WERI-Rb-1 (cell line): ENCODE results near the gene MYH15.

Source experiments
- DNase-seq: peaks from one replicate; pipeline ENCODE4 v3.0.0-alpha.2; 2020
- H3K27ac ChIP-seq: fragments of 250-450 bp; sonication (Bioruptor Pico); 2 replicates; pipeline ENCODE4 v1.5.1; 2020; ENCODE audit warnings: mild to moderate bottlenecking, moderate library complexity
- H3K27me3 ChIP-seq: fragments of 250-450 bp; sonication (Bioruptor Pico); 2 replicates; pipeline ENCODE4 v1.5.1; 2021; ENCODE audit warnings: mild to moderate bottlenecking, low read depth, moderate library complexity; ENCODE audit not compliant: insufficient read depth, severe bottlenecking
- H3K36me3 ChIP-seq: fragments of 250-450 bp; sonication (Bioruptor Pico); 2 replicates; pipeline ENCODE4 v1.5.1; 2020; ENCODE audit warnings: mild to moderate bottlenecking, moderate library complexity
- H3K4me3 ChIP-seq: 2 replicates; pipeline ENCODE4 v1.5.1; 2011; ENCODE audit warnings: low read depth, mild to moderate bottlenecking, control low read depth, low read length
- H3K9me3 ChIP-seq: fragments of 250-450 bp; sonication (Bioruptor Pico); 2 replicates; pipeline ENCODE4 v1.5.1; 2021; ENCODE audit warnings: mild to moderate bottlenecking, moderate library complexity; ENCODE audit not compliant: severe bottlenecking
- CTCF ChIP-seq: IDR thresholded peaks from 2 replicates; pipeline ENCODE4 v1.5.1; 2011; ENCODE audit warnings: low read depth, mild to moderate bottlenecking, control low read depth, inconsistent platforms, low read length

MYH15 gene

GRCh38 chr3:108406661-108407206 lies 103.7 kb downstream of the MYH15 start:
- Histone ChIP-seq H3K9me3 (no peaks in the 10 kb centered on the region), H3K4me3 (no peak overlapping the region), H3K27ac (no peak overlapping the region), H3K27me3 (no peaks in the 10 kb centered on the region), H3K36me3 (no peaks in the 10 kb centered on the region)
- DNase-seq, result no peak
- peak; percentile 66 for TF ChIP-seq CTCF

- H3K36me3 ChIP-seq, result no peaks in the 10 kb centered on the region
- DNase-seq, result no peak
- H3K9me3 ChIP-seq, result no peaks in the 10 kb centered on the region
- H3K27ac ChIP-seq, result no peak overlapping the region
- no peak overlapping the region for H3K4me3 ChIP-seq
- no peaks in the 10 kb centered on the region for H3K27me3 ChIP-seq
- no peak for TF ChIP-seq CTCF
These were observed 104.2 kb downstream of the MYH15 start for GRCh38 chr3:108406063-108406660.

GRCh38 chr3:108404368-108404767 lies 106.0 kb downstream of the MYH15 start:
- H3K9me3 ChIP-seq, result no peaks in the 10 kb centered on the region

GRCh38 chr3:108403686-108404345 lies 106.6 kb downstream of the MYH15 start:
- TF ChIP-seq CTCF, result no peak
- no peak for DNase-seq
- no peaks in the 10 kb centered on the region for H3K9me3 ChIP-seq

More at GRCh38 chr3:108404368-108404767, 106.0 kb downstream of the MYH15 start:
- Histone ChIP-seq H3K27me3 (no peaks in the 10 kb centered on the region), H3K27ac (peak overlapping the region; percentile 52), H3K36me3 (no peaks in the 10 kb centered on the region), H3K4me3 (no peak overlapping the region)
- peak; percentile 60 for DNase-seq
- TF ChIP-seq CTCF, result no peak

GRCh38 chr3:108403198-108403597 lies 107.2 kb downstream of the MYH15 start:
- no peak for TF ChIP-seq CTCF
- Histone ChIP-seq H3K4me3 (no peak overlapping the region), H3K9me3 (no peaks in the 10 kb centered on the region), H3K27ac (no peak overlapping the region), H3K27me3 (no peaks in the 10 kb centered on the region), H3K36me3 (no peaks in the 10 kb centered on the region)
- DNase-seq, result no peak

More at GRCh38 chr3:108403686-108404345, 106.6 kb downstream of the MYH15 start:
- Histone ChIP-seq H3K4me3 (no peak overlapping the region; the same call in 1 of the 2 replicates), H3K27me3 (no peaks in the 10 kb centered on the region), H3K36me3 (no peaks in the 10 kb centered on the region), H3K27ac (peak overlapping the region; percentile 52)
